AG09309 (cell line): ENCODE data around the gene KRTAP2-4.

Experiments
- DNase-seq: peaks from one replicate; pipeline ENCODE4 v3.0.0-alpha.2; 2010; ENCODE audit warnings: low read depth
- H3K4me3 ChIP-seq: 2 replicates; pipeline ENCODE4 v1.5.1; 2011; ENCODE audit warnings: mild to moderate bottlenecking, low read depth, low read length, moderate library complexity; ENCODE audit not compliant: control insufficient read depth
- CTCF ChIP-seq: IDR thresholded peaks from 2 replicates; pipeline ENCODE4 v1.5.1; 2011; ENCODE audit warnings: mild to moderate bottlenecking, low read depth, low read length, inconsistent platforms; ENCODE audit not compliant: insufficient read depth, control insufficient read depth; ENCODE audit errors: missing control alignments

Gene KRTAP2-4

GRCh38 chr17:41018541-41018940 is 47.1 kb downstream of the KRTAP2-4 start:
- no peak overlapping the region for H3K4me3 ChIP-seq
- no peak for DNase-seq
- no peak for TF ChIP-seq CTCF

- TF ChIP-seq CTCF = no peak
- DNase-seq = no peak
- H3K4me3 ChIP-seq = no peak overlapping the region
Measured at GRCh38 chr17:41016578-41017215, 49.0 kb downstream of the KRTAP2-4 start.

- DNase-seq = no peak
- no peak overlapping the region for H3K4me3 ChIP-seq
- TF ChIP-seq CTCF = no peak
Measured at GRCh38 chr17:41015454-41015853, 50.2 kb downstream of the KRTAP2-4 start.
